Vagina (tissue), 2 donors: Measurements from ENCODE around the gene SLX4IP.

Experiments
- POLR2AphosphoS5 ChIP-seq, 2 donors: sonication (generic); formaldehyde crosslinking; IDR thresholded peaks; one replicate each; pipeline ENCODE4 v1.9.0; 2017; ENCODE audit warnings: antibody characterized with exemption in 2 of 2, mild to moderate bottlenecking in 2 of 2, low read depth in 1 of 2; ENCODE audit not compliant: insufficient read depth in 1 of 2
- TF ChIP-seq, protein P1 (sequence below), 3 experiments: fragments of 450-650 bp in 2 of 3; fragments of 200-600 bp in 1 of 3; sonication (generic) in 1 of 3; IDR thresholded peaks; one replicate each; pipeline ENCODE4 v1.5.1; 2017 to 2019; ENCODE audit warnings: antibody characterized with exemption in 3 of 3, mild to moderate bottlenecking in 2 of 3, moderate library complexity in 2 of 3

DNA sequence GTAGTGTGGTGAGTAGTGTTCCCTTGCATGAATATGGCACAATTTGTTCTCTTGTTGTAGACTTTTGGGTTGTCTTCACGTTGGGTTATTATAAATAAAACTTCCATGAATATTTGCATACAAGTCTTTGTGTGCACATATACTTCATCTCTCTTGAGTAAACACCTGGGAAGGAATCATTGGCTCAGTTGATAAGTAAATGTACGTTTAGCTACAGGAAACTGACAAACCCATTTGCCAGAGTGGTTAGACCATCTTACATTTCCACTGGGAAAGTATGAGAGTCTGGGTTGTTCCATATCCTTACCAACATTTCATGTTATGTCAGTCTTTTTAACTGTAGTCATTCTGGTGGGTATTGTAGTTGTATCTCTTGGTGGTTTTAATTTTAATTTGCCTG is 119.2 kb downstream of the SLX4IP start:
- TF ChIP-seq, protein P1, sequence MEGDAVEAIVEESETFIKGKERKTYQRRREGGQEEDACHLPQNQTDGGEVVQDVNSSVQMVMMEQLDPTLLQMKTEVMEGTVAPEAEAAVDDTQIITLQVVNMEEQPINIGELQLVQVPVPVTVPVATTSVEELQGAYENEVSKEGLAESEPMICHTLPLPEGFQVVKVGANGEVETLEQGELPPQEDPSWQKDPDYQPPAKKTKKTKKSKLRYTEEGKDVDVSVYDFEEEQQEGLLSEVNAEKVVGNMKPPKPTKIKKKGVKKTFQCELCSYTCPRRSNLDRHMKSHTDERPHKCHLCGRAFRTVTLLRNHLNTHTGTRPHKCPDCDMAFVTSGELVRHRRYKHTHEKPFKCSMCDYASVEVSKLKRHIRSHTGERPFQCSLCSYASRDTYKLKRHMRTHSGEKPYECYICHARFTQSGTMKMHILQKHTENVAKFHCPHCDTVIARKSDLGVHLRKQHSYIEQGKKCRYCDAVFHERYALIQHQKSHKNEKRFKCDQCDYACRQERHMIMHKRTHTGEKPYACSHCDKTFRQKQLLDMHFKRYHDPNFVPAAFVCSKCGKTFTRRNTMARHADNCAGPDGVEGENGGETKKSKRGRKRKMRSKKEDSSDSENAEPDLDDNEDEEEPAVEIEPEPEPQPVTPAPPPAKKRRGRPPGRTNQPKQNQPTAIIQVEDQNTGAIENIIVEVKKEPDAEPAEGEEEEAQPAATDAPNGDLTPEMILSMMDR (IDR thresholded peaks at IDR 0.05): no peak
- no peak for TF ChIP-seq POLR2AphosphoS5 (IDR thresholded peaks at IDR 0.05; ENCODE audit: insufficient read depth in 1 of 2, low read depth in 1 of 2)
